ENCODE measurements around the gene CD1D. TPM values are rescaled to one million over a fixed set of nuclear protein-coding genes. Genes with fewer than 3 reads are reported as not detected.

CD1D gene
- total RNA-seq, 1 experiment from 2014 or later, result not detected

DNA sequence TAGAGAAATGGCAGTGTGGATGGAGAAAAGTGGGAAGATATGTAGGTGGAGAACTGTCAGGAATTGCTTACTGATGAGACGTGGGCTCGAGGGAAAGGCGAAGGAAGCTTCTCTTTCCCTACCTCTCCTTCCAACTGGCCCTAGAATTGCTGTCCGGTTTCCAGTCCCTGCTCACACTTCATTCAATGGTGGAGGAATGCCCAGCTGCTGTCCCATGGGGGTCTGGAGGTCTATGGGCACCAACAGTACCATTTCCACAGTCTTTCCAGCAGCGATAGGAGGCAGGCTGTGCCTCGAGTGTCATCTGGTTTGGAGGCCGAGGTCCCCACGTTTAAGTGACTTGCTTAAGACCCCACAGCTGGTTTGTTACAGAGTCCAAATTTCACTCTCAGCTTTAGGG, 31.5 kb upstream of the CD1D start (continued):
- TF ChIP-seq, protein P1, sequence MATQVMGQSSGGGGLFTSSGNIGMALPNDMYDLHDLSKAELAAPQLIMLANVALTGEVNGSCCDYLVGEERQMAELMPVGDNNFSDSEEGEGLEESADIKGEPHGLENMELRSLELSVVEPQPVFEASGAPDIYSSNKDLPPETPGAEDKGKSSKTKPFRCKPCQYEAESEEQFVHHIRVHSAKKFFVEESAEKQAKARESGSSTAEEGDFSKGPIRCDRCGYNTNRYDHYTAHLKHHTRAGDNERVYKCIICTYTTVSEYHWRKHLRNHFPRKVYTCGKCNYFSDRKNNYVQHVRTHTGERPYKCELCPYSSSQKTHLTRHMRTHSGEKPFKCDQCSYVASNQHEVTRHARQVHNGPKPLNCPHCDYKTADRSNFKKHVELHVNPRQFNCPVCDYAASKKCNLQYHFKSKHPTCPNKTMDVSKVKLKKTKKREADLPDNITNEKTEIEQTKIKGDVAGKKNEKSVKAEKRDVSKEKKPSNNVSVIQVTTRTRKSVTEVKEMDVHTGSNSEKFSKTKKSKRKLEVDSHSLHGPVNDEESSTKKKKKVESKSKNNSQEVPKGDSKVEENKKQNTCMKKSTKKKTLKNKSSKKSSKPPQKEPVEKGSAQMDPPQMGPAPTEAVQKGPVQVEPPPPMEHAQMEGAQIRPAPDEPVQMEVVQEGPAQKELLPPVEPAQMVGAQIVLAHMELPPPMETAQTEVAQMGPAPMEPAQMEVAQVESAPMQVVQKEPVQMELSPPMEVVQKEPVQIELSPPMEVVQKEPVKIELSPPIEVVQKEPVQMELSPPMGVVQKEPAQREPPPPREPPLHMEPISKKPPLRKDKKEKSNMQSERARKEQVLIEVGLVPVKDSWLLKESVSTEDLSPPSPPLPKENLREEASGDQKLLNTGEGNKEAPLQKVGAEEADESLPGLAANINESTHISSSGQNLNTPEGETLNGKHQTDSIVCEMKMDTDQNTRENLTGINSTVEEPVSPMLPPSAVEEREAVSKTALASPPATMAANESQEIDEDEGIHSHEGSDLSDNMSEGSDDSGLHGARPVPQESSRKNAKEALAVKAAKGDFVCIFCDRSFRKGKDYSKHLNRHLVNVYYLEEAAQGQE (IDR thresholded peaks at IDR 0.05; ENCODE audit: low read depth), result no peak
- TF ChIP-seq JUND (IDR thresholded peaks at IDR 0.05) (no peak), CEBPB (IDR thresholded peaks at IDR 0.05; ENCODE audit: low read depth) (no peak), TCF7L2 (IDR thresholded peaks at IDR 0.05; ENCODE audit: borderline replicate concordance, extremely low read depth, insufficient read depth, insufficient read length) (no peak)

DNA sequence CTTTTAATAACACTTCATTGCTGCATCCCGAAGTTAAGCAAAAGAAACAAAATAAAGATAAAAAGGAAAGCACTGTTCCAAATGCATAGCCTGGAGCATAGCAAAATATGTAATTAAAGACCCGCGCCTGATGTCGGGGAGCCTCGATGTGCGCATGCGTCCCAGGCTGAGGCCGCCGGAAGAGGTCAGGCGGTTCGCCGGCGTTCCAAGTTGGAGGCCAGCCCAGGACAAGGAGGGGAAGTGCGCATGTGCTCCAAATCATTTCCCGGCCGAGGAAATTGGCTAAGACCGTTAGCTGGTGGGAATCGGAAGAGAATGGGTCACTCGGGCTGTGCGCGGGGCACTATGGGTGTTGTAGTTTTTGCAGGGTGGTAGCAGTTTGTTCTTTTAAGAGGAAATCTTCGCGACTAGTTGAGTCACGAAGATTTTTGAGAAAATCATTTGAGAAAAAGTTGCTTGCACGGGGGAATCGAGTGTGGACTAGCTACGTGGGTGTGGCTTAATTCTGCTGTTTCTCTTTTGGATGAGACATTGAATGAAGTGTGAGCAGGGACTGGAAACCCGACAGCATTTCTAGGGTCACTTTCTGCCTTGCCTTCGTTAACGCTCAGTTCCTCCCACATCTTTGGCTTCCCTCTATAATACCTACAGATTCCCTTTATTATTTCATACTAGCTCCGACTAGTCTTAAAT, 31.0 kb upstream of the CD1D start:
- peak overlapping the region; percentile 81 for H2AFZ ChIP-seq (ENCODE audit: low read depth, low read length, poor library complexity, severe bottlenecking)
- H3K9me3 ChIP-seq (ENCODE audit: control insufficient read depth in 1 of 2, insufficient read depth in 1 of 2, low read depth in 1 of 2, low read length in 2 of 2), result no peaks in the 10 kb centered on the region
- peak; percentile 67 for TF ChIP-seq ELF1 (IDR thresholded peaks at IDR 0.05; ENCODE audit: borderline replicate concordance, low read depth)
- TF ChIP-seq, protein P2, sequence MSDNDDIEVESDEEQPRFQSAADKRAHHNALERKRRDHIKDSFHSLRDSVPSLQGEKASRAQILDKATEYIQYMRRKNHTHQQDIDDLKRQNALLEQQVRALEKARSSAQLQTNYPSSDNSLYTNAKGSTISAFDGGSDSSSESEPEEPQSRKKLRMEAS (IDR thresholded peaks at IDR 0.05), result peak; percentile 32; the same call in 1 of the 2 replicates
- no peak; the same call in 1 of the 2 replicates for TF ChIP-seq SP1 (IDR thresholded peaks at IDR 0.05; ENCODE audit: low read depth)
- peak; percentile 93 for TF ChIP-seq SIN3A (IDR thresholded peaks at IDR 0.05; ENCODE audit: low read depth)
- TF ChIP-seq POLR2AphosphoS5 (IDR thresholded peaks at IDR 0.05; ENCODE audit: low read depth, low read length), result no peak; the same call in 1 of the 2 replicates
- no peak for TF ChIP-seq POLR2A (IDR thresholded peaks at IDR 0.05; ENCODE audit: borderline replicate concordance, extremely low read depth, insufficient read depth, insufficient read length)
- TF ChIP-seq, protein P1 (IDR thresholded peaks at IDR 0.05; ENCODE audit: low read depth), result no peak
- TF ChIP-seq YY1 (IDR thresholded peaks at IDR 0.05; ENCODE audit: extremely low read depth, insufficient replicate concordance, low read depth, low read length), result peak; percentile 19
- TF ChIP-seq, protein P3, sequence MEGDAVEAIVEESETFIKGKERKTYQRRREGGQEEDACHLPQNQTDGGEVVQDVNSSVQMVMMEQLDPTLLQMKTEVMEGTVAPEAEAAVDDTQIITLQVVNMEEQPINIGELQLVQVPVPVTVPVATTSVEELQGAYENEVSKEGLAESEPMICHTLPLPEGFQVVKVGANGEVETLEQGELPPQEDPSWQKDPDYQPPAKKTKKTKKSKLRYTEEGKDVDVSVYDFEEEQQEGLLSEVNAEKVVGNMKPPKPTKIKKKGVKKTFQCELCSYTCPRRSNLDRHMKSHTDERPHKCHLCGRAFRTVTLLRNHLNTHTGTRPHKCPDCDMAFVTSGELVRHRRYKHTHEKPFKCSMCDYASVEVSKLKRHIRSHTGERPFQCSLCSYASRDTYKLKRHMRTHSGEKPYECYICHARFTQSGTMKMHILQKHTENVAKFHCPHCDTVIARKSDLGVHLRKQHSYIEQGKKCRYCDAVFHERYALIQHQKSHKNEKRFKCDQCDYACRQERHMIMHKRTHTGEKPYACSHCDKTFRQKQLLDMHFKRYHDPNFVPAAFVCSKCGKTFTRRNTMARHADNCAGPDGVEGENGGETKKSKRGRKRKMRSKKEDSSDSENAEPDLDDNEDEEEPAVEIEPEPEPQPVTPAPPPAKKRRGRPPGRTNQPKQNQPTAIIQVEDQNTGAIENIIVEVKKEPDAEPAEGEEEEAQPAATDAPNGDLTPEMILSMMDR (IDR thresholded peaks at IDR 0.05 in 2 of 3, conservative IDR thresholded peaks at IDR 0.05 in 1 of 3; ENCODE audit: borderline replicate concordance in 1 of 3, insufficient read depth in 1 of 3, low read depth in 2 of 3, low read length in 2 of 3), result no peak
- TF ChIP-seq SRF (IDR thresholded peaks at IDR 0.05; ENCODE audit: low read depth), result no peak
- H3K4me2 ChIP-seq (ENCODE audit: low read length), result peak overlapping the region; percentile 79
- H3K4me1 ChIP-seq (ENCODE audit: control insufficient read depth in 1 of 2, insufficient read depth in 2 of 2, low read length in 2 of 2), result peaks cover 3 to 17% of the 10 kb centered on the region in 2 experiments; a peak in 3 of 4 replicates
- peak; percentile 99 for ATAC-seq
- BruUV-seq (replicated peaks), result no TSS peak
- intact Hi-C loops (cut with micrococcal nuclease), result no loop called here
- peak; percentile 90 for DNase-seq (ENCODE audit: low read depth, low spot score)
- no peaks in the 10 kb centered on the region for H3K79me2 ChIP-seq (ENCODE audit: insufficient read depth, low read length)
- no peak overlapping the region for H3K27ac ChIP-seq (ENCODE audit: low read depth, low read length)
- peak overlapping the region; percentile 41 to 49 for H3K4me3 ChIP-seq (replicated peaks in 1 of 2; ENCODE audit: low read depth in 1 of 2, low read length in 2 of 2)
- no peak overlapping the region for H3K9ac ChIP-seq (ENCODE audit: low read length)
- H3K27me3 ChIP-seq (ENCODE audit: insufficient read depth, low read length), result peaks cover 14% of the 10 kb centered on the region
- ChIA-PET CTCF (interaction anchor here (1.1 kb wide), 1 partner anchor 25 kb away, joined by 3 read pairs; no protein-coding TSS in a partner anchor), POLR2A (interaction anchor here (0.6 kb wide), 1 partner anchor 157 kb away, joined by 3 read pairs; no protein-coding TSS in a partner anchor), RAD21 (ENCODE audit: low non-redundant PET in 1 of 2, low total read pairs in 2 of 2, uncharacterized antibody in 2 of 2, unreplicated experiment in 2 of 2) (no interaction called here)
- no peaks in the 10 kb centered on the region for H3K36me3 ChIP-seq (ENCODE audit: control insufficient read depth in 1 of 2, insufficient read depth in 2 of 2, low read length in 2 of 2)
- no peaks in the 10 kb centered on the region for H3K9me2 ChIP-seq (ENCODE audit: insufficient read depth)
- no peaks in the 10 kb centered on the region for H4K20me1 ChIP-seq (ENCODE audit: insufficient read depth)

Data from HCT116 (cell line).